RKO (cell line): Measurements from ENCODE around the gene SLC25A22.

Experiments
- DNase-seq: peaks from one replicate; pipeline ENCODE4 v3.0.0-alpha.2; 2016; ENCODE audit warnings: low spot score

The SLC25A22 gene

DNA sequence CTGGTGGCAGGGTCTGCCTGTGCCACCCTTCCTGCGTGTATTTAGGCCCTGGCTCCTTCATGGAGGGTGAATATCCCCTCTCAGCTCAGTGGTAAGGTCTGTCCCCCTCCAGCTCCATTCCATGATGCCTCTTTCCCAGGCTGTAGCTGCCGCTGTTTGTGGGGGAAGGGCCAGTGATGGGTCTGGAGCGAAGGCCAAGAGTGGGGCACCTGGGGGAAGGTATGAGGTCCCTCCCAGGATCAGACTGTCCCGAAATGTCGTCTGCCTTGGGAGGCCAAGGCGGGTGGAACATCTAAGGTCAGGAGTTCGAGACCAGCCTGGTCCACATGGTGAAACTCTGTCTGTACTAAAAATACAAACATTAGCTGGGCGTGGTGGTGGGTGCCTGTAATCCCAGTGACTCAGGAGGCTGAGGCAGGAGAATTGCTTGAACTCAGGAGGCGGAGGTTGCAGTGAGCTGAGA, 35.8 kb upstream of the SLC25A22 start:
- DNase-seq, result no peak

DNA sequence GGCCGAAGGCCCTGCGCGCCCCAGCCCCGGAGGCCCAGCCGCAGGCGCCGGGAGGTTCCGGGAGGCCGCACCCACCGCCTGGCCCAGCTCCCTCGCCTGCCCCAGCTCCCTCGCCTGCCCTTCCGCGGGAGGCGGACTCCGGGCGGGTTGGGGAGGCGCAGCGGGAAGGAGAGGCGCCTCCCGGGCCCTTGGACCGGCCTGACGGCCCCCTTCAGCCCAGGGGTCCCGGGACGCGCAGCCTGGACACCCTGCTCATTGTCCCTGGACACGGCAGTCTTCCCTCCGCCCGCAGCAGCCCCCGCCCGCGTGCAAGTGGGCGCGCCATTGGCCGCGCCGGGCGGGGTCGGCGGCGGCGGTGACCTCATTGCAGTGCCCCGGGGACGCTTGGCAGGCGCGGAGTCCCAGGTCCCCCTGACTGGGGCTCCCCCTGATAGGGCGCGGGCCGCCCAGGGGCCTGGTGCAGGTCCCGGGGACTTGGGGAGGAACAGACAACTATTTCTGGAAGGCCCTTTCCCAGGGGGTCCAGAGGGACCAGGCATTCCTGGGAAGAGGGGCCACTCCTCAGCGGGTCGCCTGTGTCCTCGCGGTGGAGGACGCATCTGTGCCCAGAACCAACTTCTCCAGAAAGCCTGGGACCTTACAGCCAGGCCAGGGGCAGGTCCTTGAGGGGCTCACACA, 35.2 kb upstream of the SLC25A22 start:
- no peak for DNase-seq

DNA sequence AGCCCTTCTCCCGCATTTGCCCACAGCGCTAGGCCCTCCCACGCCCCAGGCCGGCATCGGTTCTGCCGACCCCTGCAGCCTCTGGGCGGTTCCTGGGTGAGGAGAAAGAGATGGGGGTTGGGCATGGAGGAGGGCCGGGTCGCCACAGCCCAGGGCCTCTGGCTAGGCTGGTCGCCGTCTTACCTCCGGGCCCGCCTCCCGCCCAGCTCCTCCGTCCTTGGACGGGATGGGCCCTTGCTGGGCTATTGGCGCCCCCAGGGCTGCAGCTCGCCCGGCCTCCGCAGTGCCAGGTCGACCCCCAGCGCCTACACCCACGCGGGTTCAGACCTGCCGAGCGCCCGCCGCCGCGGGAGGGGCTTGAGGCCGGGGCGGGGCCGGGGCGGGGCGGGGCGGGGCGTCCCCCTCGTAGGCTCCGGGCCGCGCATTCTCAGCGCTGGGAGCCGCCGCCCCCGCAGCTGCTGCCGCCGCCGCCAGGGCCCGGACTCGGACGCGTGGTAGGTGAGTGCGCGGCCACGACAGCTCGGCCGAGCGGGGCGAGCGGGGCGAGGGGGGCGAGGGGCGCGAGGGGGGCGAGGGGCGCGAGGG, 34.5 kb upstream of the SLC25A22 start, which contains the start of gene CD151:
Gene CD151, plus strand, starts transcription at position 424 of the 585 bp plus-strand sequence. CDS start 3,118 bp downstream, outside the sequence.
- peak; percentile 73 for DNase-seq

DNA sequence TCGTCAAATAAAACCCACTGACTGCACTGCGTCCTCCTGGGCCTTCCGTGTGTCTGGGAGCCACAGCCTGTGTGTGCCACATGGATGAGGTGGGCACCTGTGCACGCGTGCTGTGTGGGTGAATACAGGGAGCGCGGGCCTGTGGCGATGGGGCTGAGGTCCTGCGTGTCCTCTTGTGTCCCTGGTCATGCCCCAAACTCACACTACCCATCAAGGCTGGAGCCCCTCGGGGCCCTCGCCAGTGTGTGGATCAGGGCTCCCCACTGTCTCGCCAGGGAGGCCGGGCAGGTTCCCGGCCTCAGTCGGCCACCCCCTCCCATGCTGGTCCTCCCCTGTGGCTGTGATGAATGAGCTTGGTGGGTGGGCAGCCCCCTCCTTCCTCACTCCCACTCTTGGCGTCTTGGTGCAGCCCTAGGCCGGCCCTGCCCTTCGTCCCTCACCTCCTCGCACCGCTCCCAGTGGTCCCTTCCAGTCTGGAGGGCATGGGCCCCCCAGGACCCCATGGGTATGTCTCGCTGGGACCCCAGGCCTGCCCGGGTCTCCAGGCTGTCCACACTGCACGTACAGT, 34.0 kb upstream of the SLC25A22 start:
- no peak for DNase-seq

DNA sequence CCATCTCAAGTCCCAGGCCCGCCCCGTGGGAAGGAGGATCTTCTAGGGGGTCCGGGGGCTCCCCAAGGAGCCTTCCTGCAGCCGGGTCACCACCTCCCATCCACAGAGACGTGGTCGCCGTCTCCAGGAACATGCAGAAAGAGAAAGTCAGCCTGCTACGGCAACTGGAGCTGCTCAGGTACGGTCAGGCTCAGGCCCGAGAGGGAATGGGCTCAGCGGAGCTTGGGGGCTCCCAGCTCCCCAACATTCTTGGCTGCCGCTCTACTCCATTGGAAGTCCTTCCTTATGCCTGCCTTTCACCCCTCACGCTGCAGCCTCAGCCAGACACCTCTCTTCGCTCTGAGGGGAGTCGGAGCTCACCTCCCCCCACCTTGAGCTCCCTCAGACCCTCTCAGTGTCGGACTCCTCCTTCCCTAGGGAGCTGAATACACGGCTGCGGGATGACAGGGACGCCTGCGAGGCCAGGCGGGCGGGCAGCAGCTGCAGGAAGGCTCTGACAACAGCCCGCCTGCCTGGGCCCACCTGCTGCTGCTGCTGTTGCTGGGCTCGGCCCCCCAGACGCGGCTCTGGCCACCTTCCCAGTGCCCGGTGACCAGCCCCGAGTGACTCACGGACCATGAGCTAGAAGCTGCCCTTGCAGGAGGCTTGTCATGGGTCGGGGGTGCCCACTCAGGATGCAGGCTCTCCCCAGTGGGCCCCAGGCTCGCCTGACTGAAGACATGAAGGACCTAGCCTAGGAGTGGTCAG, 33.2 kb upstream of the SLC25A22 start:
- DNase-seq, result no peak

DNA sequence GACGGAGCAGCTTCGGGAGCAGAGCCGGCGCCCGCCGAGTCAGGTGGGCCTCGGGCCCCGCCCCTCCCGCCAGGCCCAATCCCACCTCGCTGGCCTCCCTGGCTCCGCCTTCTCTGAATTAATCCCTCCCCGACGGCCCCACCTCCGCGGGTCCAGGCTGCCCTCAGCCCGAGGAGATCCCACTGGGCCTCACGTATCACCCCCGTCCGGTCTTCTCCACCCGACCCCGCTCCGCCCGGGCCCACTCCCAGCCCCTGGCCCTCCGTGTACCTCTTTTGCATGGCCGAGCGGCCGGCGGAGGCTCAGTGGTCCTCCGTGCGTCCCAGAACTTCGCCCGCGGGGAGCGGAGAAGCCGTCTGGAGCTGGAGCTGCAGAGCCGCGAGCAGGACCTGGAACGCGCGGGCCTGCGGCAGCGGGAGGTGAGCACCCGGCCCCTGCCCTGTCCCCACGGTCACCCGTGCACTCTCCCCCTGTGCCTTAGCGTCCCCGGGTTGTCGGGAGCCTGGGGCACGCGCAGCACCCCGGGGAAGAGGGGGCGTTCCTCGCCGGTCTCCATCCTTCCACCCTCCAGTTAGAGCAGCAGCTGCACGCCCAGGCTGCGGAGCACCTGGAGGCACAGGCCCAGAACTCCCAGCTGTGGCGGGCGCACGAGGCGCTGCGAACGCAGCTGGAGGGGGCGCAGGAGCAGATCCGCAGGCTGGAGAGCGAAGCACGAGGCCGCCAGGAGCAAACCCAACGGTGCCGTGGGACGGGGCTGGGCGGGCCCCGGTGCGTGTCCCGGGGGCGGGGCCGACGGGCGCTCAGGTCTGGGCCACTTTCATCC, 32.4 kb upstream of the SLC25A22 start:
- DNase-seq, result no peak

DNA sequence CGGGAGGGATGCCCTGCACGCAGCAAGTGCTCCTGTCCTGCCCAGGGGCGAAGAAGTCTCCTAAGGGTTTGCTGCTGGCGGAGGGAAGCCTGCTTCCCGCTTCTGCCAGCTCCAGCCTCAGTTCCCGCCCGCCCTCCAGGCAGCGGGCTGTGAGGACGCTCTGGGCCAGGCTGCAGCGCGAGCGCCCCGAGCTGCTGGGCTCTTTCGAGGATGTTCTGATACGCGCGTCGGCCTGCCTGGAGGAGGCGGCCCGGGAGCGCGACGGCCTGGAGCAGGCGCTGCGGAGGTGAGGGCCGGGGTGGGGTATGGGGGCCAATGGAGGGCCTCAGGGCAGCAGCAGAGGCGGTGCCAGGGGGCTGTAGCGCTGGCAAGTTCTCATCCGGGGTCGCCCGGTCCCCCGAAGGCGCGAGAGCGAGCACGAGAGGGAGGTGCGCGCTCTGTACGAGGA, 31.8 kb upstream of the SLC25A22 start:
- DNase-seq, result no peak

DNA sequence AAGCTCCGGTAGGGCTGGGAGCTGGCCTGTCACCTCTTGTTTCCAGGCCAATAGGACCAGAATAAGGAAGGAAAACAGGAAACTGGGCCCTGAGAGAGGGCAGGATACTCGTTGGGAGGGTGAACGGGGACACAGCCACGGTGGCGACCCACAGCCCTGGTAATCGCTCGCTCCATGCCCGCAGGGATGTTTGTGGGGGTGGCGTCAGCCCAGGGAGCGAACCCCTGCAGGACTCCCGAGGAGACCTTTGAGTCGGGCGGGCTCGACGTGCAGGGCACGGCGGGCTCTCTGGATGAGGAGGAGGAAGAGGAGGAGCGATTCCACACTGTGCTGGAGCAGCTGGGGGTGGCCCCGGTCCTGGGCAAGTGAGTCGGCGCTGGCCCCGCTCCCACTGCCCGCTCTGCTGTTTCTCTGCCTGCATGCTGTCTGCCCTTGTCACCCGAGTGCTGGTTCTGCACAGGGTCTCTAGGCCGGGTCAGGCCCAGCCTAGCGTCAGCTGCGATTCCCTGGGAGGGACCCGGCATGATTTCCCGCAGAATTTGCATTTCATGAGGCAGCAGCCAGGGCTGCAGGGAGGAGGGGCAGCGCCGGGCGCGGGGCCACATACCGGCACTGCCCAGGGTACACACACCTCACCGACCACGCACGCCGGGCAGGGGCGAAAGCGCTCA, 31.2 kb upstream of the SLC25A22 start:
- DNase-seq, result no peak

DNA sequence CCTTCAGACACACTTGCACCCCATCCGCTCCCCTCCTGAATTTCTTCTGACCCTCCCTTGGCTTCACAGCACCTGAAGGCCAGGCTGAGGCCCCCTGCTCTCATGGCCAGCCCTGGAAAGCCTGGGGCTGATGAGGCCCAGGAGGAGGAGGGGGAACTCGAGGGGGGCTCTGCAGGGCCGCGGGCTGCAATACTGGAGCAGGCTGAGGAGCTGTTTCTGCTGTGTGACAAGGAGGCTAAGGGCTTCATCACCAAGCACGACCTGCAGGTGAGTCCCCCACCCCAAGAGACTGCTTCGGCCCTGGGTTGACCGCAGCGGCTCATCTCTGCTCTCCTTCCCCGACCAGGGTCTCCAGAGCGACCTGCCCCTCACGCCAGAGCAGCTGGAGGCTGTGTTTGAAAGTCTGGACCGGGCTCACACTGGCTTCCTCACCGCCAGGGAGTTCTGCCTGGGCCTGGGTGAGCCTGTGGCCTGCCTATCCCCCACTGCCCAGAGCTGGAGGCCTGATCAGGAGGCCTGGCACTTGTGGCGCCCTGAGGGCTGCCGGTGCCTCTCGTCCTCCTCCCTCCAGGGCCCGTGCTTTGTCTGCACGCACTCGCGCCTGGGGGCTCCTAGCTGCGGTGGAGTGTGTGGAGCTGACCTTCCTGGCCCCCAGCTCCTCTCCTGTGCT, 30.6 kb upstream of the SLC25A22 start:
- no peak for DNase-seq

DNA sequence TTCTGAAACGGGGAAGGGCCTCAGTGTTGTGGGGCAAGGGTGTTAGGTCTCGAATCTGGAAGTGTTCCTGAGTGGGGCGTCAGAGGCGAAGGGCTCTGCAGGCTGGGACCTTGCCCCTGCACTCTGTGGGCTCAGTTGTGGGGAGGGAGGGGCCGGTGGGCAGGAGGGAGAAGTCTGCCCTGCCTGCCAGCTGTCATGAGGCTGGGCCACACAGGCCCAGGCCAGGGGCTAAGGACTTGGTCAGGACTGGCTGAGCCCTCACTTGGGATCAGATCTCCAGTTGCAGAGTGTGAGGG, 29.8 kb upstream of the SLC25A22 start, which contains the start of gene CRACR2B:
Gene CRACR2B, plus strand, starts transcription at position 23 of the 296 bp plus-strand sequence. CDS start 689 bp downstream, outside the sequence.
- DNase-seq, result no peak

DNA sequence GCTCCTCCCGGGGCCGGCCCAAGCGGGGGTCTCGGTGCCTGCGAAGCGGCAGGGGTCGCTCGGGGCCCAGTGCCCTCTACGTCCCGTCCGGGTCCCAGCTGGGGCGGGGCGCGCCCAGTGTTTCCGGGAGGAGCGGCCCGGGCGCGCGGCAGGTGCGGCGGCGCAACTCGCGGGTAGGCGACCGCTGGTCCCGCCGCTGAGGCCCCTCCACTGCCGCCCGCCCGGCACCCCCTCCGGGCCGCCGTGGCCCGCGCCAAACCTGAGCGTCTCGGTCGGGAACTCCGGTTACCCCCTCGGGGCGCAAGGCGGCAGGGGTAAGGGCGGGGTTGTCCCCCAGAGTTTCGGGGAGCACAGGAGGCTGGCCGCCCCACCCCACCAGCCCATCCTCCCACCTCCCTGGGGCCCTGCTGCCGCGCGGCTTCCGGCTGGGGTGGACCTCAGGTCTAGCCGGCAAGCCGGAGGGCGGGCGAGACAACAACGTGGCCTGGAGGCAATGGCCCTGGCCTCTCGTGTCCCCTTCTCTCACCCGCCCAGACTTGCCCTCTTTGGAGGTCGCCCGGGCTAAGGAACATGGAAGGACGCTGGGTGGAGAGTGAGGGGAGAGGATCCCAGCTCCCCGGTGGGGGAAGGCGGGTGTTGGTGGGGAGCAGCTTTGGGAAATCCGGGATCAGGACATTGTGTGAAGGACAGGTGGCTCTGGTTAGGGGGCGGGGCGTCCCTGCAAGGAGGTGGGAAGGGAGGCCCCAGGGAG, 29.2 kb upstream of the SLC25A22 start:
- DNase-seq, result no peak

DNA sequence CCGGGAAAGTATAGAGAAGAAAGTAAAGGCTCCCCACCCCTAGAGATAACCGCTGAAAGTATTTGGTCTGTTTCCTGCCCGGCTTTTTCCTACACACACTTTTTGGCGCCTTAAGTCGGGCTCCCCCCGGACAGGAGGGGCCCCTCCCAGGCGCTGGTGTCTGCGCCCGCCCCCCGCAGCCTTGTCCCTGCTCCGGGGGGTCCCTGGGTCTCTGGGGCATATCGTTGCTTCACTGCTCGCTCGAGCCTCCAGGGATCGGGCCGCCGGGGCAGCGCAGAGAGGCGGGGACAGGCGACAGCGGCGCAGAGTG, 28.7 kb upstream of the SLC25A22 start:
- no peak for DNase-seq

DNA sequence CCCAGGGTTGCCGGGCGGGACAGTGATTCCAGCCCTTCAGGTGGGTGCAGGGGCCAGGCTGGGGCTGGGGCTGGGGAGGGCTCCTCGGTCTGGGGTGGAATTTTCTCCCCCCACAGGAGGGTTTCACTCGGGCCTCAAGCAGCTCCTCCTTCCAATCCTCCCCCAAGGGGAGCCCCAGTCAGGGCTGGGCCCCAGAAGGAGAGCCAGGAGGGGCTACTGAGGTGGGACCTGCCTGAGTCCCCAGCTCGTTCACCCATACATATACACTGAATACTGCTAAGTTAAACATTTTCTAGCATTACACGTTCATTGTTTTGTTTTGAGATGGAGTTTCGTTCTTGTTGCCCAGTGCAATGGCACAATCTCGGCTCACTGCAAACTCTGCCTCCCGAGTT, 28.1 kb upstream of the SLC25A22 start:
- no peak for DNase-seq

DNA sequence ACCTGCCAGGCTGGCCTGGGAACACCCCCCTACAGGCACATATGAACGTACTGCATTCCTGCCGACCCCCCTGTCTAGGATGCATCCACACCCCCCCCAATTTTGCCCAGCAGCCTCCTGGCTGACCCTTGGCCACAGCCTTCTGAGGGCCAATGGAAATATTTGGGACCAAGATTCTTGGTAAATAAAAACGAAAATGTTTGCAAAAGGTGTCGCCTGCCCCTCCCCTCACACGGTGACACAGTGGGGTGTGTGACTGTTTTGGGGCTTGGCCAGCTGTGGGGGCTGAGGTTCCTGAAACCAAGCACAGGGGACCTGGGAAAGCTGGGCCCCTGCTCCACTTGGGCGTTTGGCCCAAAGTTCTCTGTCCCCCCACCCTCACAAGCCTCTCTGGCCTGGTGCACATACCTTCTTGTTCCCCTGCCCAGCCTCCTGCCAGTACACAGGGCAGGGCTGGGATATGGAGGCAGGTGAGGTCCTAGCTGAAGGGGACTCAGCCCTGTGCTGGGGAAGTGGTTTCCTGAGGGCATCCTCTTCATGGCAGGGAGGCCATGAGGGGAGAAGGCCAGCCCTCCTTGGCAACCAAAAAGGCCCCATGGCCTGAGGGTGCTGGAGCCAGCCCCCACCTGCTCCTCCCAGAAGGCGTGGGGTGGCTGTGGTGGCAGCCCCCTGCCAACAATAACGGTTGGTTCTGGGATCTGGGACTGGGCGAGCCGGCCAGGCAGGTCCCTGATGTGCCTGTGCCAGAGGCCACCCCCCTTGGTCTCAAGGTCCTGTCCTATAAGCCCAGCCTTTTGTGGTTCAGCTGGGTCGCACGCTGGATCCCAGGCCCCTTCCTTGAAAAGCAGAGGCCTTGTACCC, 27.5 kb upstream of the SLC25A22 start:
- DNase-seq, result no peak

DNA sequence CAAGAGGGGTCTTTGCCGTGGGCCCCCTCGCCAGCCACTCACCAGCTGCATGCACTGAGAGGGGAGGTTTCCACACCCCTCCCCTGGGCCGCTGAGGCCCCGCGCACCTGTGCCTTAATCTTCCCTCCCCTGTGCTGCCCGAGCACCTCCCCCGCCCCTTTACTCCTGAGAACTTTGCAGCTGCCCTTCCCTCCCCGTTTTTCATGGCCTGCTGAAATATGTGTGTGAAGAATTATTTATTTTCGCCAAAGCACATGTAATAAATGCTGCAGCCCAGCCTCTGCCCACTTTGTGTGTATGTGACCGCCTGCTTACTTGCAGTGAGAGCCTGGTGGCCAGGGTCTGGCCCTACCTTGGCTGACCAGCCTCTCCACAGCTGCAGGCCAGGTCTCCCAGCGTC, 26.9 kb upstream of the SLC25A22 start:
- no peak for DNase-seq

DNA sequence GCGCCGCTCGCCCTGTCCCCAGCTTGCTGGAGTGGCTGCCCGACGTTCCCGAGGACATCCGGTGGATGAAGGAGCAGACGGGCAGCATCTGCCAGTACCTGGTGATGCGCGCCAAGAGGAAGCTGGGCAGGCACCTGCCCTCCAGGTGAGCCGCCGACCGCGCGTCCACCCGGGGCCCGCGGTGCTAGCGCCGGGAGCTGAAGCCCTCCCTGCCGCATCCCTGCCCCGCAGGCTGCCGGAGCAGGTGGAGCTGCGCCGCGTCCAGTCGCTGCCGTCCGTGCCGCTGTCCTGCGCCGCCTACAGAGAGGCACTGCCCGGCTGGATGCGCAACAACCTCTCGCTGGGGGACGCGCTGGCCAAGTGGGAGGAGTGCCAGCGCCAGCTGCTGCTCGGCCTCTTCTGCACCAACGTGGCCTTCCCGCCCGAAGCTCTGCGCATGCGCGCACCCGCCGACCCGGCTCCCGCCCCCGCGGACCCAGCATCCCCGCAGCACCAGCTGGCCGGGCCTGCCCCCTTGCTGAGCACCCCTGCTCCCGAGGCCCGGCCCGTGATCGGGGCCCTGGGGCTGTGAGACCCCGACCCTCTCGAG, 26.3 kb upstream of the SLC25A22 start:
- DNase-seq, result no peak

DNA sequence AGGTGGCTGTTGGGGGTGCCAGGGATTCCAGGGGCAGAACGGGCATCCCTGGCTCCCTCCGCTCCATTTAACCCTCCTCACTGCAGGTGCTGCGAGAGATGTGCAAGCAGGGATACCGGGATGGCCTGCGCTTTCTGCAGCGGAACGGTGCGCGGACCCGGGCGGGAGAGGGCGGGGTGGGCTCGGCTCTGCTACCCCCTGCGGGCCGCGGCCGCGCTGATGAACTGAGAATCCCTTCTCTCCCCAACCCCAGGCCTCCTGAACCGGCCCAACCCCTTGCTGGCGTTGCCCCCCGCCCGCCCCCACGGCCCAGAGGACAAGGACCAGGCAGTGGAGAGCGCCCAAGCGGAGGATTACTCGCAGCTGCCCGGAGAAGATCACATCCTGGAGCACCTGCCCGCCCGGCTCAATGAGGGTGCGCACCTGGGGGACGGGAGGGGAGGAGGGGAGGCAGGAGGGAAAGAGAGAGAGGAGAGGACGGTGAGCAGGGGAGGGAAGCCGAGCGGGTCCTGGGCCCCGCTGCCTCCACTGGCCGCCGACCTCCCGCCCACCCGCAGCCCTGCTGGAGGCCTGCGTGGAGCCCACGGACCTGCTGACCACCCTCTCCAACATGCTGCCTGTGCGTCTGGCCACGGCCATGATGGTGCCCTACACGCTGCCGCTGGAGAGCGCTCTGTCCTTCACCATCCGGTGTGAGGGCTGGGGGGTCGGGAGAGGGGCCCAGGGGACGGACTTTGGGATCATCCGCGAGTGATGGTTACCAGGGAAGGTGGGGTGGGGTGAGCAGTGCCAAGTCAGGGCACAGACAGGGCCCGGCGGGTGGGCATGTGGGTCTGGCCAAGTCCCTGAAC, 25.6 kb upstream of the SLC25A22 start:
- DNase-seq, result no peak
